Measurements from ENCODE around the gene XPNPEP1. TPM values are rescaled to one million over a fixed set of nuclear protein-coding genes. Genes with fewer than 3 reads are reported as not detected.

The XPNPEP1 gene
- total RNA-seq (62.4 TPM), polyA plus RNA-seq (ENCODE audit: insufficient read depth, low read depth, low replicate concordance) (34.4 TPM)
- long read RNA-seq, donor 1, transcript XPNPEP1-218 (21 exons, 2,539 nt): major isoform, 6 of 6 reads
- long read RNA-seq, donor 1, partial matches to known transcripts: 0 of 6 reads
- long read RNA-seq, donor 1, other reads (novel, unspliced or antisense): 0 of 6 reads
- long read RNA-seq, donor 2, transcript XPNPEP1-218 (21 exons, 2,539 nt): major isoform, 10 of 12 reads
- long read RNA-seq, donor 2, partial matches to known transcripts: 0 of 12 reads
- long read RNA-seq, donor 2, other reads (novel, unspliced or antisense): 0 of 12 reads
- long read RNA-seq, donor 3, transcript XPNPEP1-218 (21 exons, 2,539 nt): major isoform, 11 of 12 reads
- long read RNA-seq, donor 3, partial matches to known transcripts: 0 of 12 reads
- long read RNA-seq, donor 3, other reads (novel, unspliced or antisense): 0 of 12 reads
- long read RNA-seq, donor 4, partial matches to known transcripts: 7 of 14 reads
- long read RNA-seq, donor 4, other reads (novel, unspliced or antisense): 0 of 14 reads
- long read RNA-seq, donor 5, partial matches to known transcripts: 0 of 1 reads
- long read RNA-seq, donor 5, other reads (novel, unspliced or antisense): 0 of 1 reads
- long read RNA-seq, donor 6, transcript XPNPEP1-218 (21 exons, 2,539 nt): major isoform, 12 of 12 reads
- long read RNA-seq, donor 6, partial matches to known transcripts: 0 of 12 reads
- long read RNA-seq, donor 6, other reads (novel, unspliced or antisense): 0 of 12 reads
- long read RNA-seq, donor 7, transcript XPNPEP1-218 (21 exons, 2,539 nt): major isoform, 38 of 60 reads
- long read RNA-seq, donor 7, partial matches to known transcripts: 5 of 60 reads
- long read RNA-seq, donor 7, other reads (novel, unspliced or antisense): 15 of 60 reads
- long read RNA-seq, donor 8, transcript XPNPEP1-218 (21 exons, 2,539 nt): major isoform, 6 of 8 reads
- long read RNA-seq, donor 8, partial matches to known transcripts: 0 of 8 reads
- long read RNA-seq, donor 8, other reads (novel, unspliced or antisense): 0 of 8 reads
- long read RNA-seq, donor 9, transcript XPNPEP1-218 (21 exons, 2,539 nt): major isoform, 7 of 8 reads
- long read RNA-seq, donor 9, partial matches to known transcripts: 0 of 8 reads
- long read RNA-seq, donor 9, other reads (novel, unspliced or antisense): 0 of 8 reads
- long read RNA-seq, donor 10, partial matches to known transcripts: 0 of 3 reads
- long read RNA-seq, donor 10, other reads (novel, unspliced or antisense): 0 of 3 reads

GRCh38 chr10:109922976-109923921, at the start of gene XPNPEP1:
XPNPEP1 (minus strand) TSS chr10:109923511; CDS start chr10:109923433, 78 bp downstream.
- FAIRE-seq: no peak
- no peaks in the 10 kb centered on the region for H3K27me3 ChIP-seq (ENCODE audit: control insufficient read depth, insufficient read depth, low read length)
- intact Hi-C loops (cut with DNase I): no loop called here

GRCh38 chr10:109972372-109973001, 49.2 kb upstream of the XPNPEP1 start:
- Histone ChIP-seq H3K27me3 (ENCODE audit: control insufficient read depth, insufficient read depth, low read length) (no peaks in the 10 kb centered on the region), H3K4me1 (ENCODE audit: control insufficient read depth in 2 of 3, insufficient read depth in 2 of 3, low read depth in 1 of 3, low read length in 3 of 3) (peaks cover 0 to 20% (median 13%) of the 10 kb centered on the region in 3 donors), H3K9ac (ENCODE audit: low read length in 3 of 3) (no peak overlapping the region), H3K27ac (ENCODE audit: low read depth in 2 of 2, low read length in 2 of 2) (no peak overlapping the region), H3K36me3 (ENCODE audit: control insufficient read depth in 2 of 3, insufficient read depth in 3 of 3, low read length in 3 of 3) (no peaks in the 10 kb centered on the region), H3K9me3 (ENCODE audit: control insufficient read depth in 2 of 3, insufficient read depth in 1 of 3, low read length in 3 of 3) (no peaks in the 10 kb centered on the region), H3K4me3 (ENCODE audit: low read length in 3 of 3) (peak overlapping the region in 1 of 3 donors; percentile 11)
- intact Hi-C loops (cut with DNase I): no loop called here
- no peak for TF ChIP-seq CTCF (IDR thresholded peaks at IDR 0.05; ENCODE audit: borderline replicate concordance, extremely low read depth, insufficient read depth)
- FAIRE-seq (no peak), DNase-seq (no peak)

More at GRCh38 chr10:109922976-109923921, at the start of gene XPNPEP1:
- H3K4me3 ChIP-seq (ENCODE audit: low read length in 3 of 3): peak within 1 kb of the TSS; percentile 71 to 82 (median 72)
- TF ChIP-seq CTCF (IDR thresholded peaks at IDR 0.05; ENCODE audit: borderline replicate concordance, extremely low read depth, insufficient read depth): no peak
- H3K9ac ChIP-seq (ENCODE audit: low read length in 3 of 3): peak within 1 kb of the TSS; percentile 65 to 91 (median 74)
- DNase-seq: peak; percentile 89 to 97 (median 93)
- no peaks in the 10 kb centered on the region for H3K9me3 ChIP-seq (ENCODE audit: control insufficient read depth in 2 of 3, insufficient read depth in 1 of 3, low read length in 3 of 3)
- H3K36me3 ChIP-seq (ENCODE audit: control insufficient read depth in 2 of 3, insufficient read depth in 3 of 3, low read length in 3 of 3): no peaks in the 10 kb centered on the region
- peak within 1 kb of the TSS; percentile 88 to 92 for H3K27ac ChIP-seq (ENCODE audit: low read depth in 2 of 2, low read length in 2 of 2)
- peaks cover 0 to 22% (median 15%) of the 10 kb centered on the region in 3 donors for H3K4me1 ChIP-seq (ENCODE audit: control insufficient read depth in 2 of 3, insufficient read depth in 2 of 3, low read depth in 1 of 3, low read length in 3 of 3)

Data from kidney (tissue), 22 donors.